Measurements from ENCODE around the gene LRRFIP1.

DNA sequence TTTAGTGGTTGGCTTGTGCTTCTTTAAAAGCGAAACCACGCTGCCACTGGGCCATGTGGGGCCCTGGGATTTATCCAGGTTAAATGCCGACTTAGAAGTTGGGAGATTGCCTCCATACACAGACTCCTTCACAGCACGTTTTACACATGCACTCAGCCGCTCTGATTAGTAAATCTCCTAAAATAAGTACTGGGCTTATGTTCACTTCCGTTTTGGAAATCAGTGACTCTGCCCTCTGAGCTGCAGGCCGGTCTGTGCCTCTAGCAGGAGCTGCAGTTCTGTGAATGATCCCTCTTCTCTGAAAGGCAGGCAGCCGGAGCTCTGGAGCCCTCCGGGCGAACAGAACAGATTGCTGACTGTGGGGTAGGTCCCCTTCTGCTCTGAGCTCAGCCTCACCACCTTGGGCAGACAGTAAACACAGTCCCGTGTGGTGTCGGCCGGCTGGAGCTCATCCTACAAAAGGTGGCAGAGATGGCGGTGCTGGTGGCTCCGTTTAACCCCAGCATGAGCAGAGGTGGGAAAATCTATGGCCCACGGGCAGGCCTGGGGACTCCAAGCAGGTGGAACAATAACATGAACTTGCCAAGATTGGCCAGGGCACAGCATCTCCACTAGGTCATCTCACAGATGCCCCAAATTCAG lies 27.1 kb upstream of the LRRFIP1 start:
- TF ChIP-seq, protein P1, sequence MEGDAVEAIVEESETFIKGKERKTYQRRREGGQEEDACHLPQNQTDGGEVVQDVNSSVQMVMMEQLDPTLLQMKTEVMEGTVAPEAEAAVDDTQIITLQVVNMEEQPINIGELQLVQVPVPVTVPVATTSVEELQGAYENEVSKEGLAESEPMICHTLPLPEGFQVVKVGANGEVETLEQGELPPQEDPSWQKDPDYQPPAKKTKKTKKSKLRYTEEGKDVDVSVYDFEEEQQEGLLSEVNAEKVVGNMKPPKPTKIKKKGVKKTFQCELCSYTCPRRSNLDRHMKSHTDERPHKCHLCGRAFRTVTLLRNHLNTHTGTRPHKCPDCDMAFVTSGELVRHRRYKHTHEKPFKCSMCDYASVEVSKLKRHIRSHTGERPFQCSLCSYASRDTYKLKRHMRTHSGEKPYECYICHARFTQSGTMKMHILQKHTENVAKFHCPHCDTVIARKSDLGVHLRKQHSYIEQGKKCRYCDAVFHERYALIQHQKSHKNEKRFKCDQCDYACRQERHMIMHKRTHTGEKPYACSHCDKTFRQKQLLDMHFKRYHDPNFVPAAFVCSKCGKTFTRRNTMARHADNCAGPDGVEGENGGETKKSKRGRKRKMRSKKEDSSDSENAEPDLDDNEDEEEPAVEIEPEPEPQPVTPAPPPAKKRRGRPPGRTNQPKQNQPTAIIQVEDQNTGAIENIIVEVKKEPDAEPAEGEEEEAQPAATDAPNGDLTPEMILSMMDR (IDR thresholded peaks at IDR 0.05) = peak in 3 of 5 experiments; percentile 9 to 29 (median 13)
- TF ChIP-seq POLR2A (IDR thresholded peaks at IDR 0.05) = no peak
